BJ (cell line): ENCODE measurements around the gene CDK2AP2. TPM values are rescaled to one million over a fixed set of nuclear protein-coding genes. Genes with fewer than 3 reads are reported as not detected.

Experiments used
- CTCF ChIA-PET: fragments of 350-600 bp; formaldehyde crosslinking; extraction: SDS; loops from one replicate; lab custom pipeline; 2021; ENCODE audit warnings: antibody characterized with exemption, inconsistent platforms; lab: Yijun Ruan, JAX
- POLR2A ChIA-PET: fragments of 300-600 bp; sonication (Branson Sonifier 250); formaldehyde crosslinking; extraction: SDS; loops from one replicate; lab custom pipeline; 2021; ENCODE audit warnings: antibody characterized with exemption; lab: Charles Lee
- DNase-seq: peaks from one replicate; pipeline ENCODE4 v3.0.0-alpha.2; 2011; ENCODE audit warnings: low read depth
- H3K27me3 ChIP-seq: 2 replicates; pipeline ENCODE4 v1.6.0; 2011; ENCODE audit warnings: low read length; ENCODE audit not compliant: control insufficient read depth, insufficient read depth
- H3K36me3 ChIP-seq: 2 replicates; pipeline ENCODE4 v1.5.1; 2011; ENCODE audit warnings: low read length; ENCODE audit not compliant: control insufficient read depth, insufficient read depth
- H3K4me3 ChIP-seq: 2 replicates; pipeline ENCODE4 v1.5.1; 2011; ENCODE audit warnings: low read depth, mild to moderate bottlenecking, control low read depth, low read length
- polyA plus RNA-seq: library from polyadenylated mRNA; depleted of rRNA; stranded (reverse); fragments of >200 nt; gene quantifications from 2 replicates; pipeline ENCODE4 v1.2.3, GENCODE V29; 2011
- TF ChIP-seq, protein P1 (sequence below): IDR thresholded peaks from 2 replicates; pipeline ENCODE4 v1.5.1; 2011; ENCODE audit warnings: low read depth, mild to moderate bottlenecking, control low read depth, inconsistent platforms, low read length, moderate library complexity; ENCODE audit not compliant: insufficient read depth

Gene CDK2AP2
- polyA plus RNA-seq, 1 experiment: 30.4 TPM

DNA sequence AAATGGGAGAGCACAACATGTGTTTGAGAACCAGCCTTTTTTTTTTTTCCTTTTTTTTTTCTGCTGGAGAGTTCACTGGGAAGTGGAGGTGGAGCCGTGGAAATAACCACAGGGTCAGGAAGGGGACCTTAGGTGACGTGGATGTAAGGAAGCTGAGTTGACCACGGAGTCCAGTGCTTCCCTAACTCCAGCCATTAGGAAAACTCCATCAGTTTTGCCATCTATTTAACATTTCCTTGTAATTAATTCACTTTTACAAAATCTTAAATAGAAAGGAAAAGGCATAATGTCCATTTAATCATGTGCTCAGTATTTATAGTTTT lies 2.0 kb upstream of the CDK2AP2 start:
- ChIA-PET POLR2A (interaction anchor here (0.8 kb wide), 1 partner anchor 886 kb away, joined by 5 read pairs; no protein-coding TSS in a partner anchor), CTCF (no interaction called here)
- H3K27me3 ChIP-seq: peaks cover 1% of the 10 kb centered on the region; the same call in 1 of the 2 replicates
- no peak overlapping the region for H3K4me3 ChIP-seq
- TF ChIP-seq, protein P1, sequence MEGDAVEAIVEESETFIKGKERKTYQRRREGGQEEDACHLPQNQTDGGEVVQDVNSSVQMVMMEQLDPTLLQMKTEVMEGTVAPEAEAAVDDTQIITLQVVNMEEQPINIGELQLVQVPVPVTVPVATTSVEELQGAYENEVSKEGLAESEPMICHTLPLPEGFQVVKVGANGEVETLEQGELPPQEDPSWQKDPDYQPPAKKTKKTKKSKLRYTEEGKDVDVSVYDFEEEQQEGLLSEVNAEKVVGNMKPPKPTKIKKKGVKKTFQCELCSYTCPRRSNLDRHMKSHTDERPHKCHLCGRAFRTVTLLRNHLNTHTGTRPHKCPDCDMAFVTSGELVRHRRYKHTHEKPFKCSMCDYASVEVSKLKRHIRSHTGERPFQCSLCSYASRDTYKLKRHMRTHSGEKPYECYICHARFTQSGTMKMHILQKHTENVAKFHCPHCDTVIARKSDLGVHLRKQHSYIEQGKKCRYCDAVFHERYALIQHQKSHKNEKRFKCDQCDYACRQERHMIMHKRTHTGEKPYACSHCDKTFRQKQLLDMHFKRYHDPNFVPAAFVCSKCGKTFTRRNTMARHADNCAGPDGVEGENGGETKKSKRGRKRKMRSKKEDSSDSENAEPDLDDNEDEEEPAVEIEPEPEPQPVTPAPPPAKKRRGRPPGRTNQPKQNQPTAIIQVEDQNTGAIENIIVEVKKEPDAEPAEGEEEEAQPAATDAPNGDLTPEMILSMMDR: no peak
- no peak for DNase-seq
- H3K36me3 ChIP-seq: no peaks in the 10 kb centered on the region

DNA sequence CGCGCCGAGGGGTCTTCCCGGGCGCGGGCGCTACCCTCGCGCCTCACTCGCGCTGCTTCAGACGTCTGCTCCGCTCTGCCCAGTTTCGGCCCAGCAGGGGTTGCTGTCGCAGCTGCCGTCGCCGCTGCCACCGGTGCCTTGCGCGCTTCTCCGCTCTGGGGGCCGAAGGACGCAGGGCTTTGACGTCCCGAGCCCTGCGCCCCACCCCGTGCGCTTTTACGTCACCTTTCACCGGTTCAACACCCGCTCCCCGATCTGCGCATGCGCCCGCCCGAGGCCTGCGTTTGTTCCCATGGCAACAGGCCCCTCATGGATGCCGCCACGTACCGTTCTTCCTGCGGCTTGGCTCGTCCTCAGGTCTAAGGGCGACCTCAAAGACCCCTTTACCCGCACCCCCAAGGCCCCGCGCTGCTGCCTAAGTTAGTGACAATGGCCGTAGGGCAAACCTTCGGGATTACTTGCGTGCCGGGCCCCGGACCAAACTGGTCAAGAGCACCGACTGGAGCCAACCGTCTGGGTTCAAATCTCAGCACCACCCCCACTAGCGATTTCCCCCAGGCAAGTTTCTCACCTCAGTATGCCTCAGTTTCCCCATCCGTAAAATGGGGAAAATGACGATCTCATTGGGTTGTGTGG lies 642 bp upstream of the CDK2AP2 start:
- peak overlapping the region; percentile 74 for H3K4me3 ChIP-seq
- peaks cover 1% of the 10 kb centered on the region; the same call in 1 of the 2 replicates for H3K27me3 ChIP-seq
- DNase-seq: peak; percentile 58
- TF ChIP-seq, protein P1: no peak
- H3K36me3 ChIP-seq: no peaks in the 10 kb centered on the region
- ChIA-PET POLR2A (no interaction called here), CTCF (no interaction called here)

DNA sequence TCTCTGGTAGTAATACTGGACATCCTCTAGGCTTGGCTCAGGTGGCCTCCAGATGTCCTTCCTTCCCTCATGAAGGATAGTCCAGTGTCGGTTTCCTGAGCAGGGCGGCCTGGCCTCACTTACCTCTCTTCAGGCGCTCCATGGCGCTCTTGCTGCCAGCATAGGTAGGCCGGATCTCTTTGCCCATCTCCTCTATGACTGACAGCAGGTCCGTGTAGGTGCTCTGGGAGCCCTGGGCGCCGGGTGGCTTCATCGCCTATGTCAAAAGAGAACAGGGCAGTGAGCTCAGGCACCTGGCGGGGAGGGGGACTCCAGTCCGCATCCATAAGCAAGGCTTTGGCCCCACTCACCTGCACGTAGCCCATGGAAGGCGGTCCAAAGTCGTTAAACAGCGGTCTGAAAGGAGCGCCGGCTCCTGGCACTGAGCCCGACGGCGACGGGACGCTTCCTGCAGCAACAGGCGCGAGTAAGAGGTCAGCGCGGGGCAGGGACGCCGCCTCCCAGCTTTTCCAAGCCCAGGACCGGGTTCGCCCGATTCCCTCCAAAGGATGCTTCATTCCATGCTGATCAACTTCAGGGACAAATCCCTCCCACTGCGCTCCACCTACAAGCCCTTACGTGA lies 609 bp downstream of the CDK2AP2 start:
- peak overlapping the region; percentile 74 for H3K4me3 ChIP-seq
- TF ChIP-seq, protein P1: no peak
- H3K36me3 ChIP-seq: no peaks in the 10 kb centered on the region
- DNase-seq: no peak
- H3K27me3 ChIP-seq: peaks cover 1% of the 10 kb centered on the region; the same call in 1 of the 2 replicates
- CTCF ChIA-PET: interaction anchor here (0.7 to 0.8 kb wide), 2 partner anchors 15 to 161 kb away, joined by 3 read pairs; no protein-coding TSS in a partner anchor
- POLR2A ChIA-PET: no interaction called here

DNA sequence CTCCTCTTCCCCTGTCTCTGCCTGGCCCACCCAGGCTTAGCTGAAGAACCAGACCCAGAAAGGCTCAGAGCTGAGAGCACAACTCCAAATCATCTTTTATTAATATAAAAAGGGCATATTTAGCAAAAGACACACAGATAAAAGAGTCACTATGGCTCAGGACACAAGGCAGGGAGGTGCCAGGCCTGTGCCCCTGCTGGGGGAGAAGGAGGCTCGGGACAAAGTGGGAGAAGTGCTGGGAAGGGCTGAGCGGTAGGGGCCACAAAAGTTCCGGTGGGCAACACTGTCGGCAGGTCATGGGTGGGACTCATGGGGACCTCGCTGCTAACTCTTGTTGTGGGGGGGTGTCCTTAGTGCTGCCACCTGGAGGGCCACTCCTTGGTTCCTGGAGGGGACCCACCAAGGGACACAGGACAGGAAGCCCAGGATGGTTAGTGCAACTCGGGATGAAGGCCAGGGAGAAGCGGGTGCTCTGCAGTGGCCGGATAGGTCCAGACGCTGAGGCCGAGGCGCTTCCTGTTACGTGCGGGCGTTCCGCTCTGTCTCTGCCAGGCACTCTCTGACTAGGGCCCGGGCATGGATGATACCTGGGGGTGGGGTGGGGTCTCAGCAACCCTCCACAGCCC lies 1.4 kb downstream of the CDK2AP2 start:
- H3K4me3 ChIP-seq: no peak overlapping the region
- peaks cover 3% of the 10 kb centered on the region for H3K36me3 ChIP-seq
- H3K27me3 ChIP-seq: no peaks in the 10 kb centered on the region; the same call in 1 of the 2 replicates
- DNase-seq: no peak
- ChIA-PET POLR2A (no interaction called here), CTCF (interaction anchor here (0.6 to 1.6 kb wide), 3 partner anchors 105 to 133 kb away, joined by 3 to 4 read pairs (median 3); partner anchors contain the start of genes CLCF1, PPP1CA and RAD9A)
- TF ChIP-seq, protein P1: no peak
